GM19438 (cell line): ENCODE data around the gene RBBP5.

Experiments used
- ATAC-seq: cut with Tn5 transposase; IDR thresholded peaks from one replicate; pipeline ENCODE4 v1.9.1; 2021; ENCODE audit warnings: low read depth; ENCODE audit not compliant: unreplicated experiment

The RBBP5 gene

DNA sequence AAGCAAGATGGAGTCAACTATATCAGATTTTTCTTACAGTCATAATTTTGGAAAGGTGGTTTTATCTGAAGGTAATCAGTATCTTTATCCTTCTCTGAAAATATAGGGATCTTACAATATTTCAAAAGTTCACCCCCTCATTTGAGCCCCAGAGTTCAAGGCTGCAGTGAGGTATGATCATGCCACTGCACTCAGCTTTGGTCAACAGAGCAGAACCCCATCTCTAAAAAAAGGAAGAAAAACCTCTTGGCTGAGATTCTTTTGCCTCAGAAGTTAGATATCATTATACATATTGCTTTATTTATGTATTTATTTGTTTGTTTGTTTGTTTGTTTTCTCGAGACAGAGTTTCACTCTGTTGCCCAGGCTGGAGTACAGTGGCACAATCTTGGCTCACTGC, 11.5 kb upstream of the RBBP5 start:
- no peak for ATAC-seq

DNA sequence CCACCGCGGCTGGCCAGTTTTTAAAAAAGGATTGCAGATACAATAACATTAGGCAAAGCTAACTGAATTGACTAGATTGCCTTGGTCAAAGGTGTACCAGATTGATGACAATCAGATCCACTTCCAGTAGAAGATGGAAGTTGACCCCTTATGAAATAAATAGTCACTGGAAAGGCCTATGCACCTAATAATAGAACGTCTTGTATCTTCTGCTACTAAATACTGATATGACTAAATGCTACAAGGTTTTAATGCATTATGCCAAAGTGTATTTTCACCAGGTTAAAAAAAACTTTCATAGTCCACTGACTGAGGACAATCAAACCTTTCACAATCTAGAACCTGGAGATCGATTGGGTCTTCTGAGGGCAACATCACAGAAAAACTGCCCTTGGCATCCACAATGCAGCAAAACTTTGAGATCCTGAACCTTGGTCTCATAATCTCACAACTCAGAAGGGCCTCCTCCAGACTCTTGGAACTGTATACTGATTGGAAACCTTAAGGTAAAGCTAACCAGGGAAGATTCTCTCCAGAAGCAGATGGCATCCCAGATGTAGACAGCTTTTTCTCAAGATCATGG, 7.8 kb upstream of the RBBP5 start:
- no peak for ATAC-seq

DNA sequence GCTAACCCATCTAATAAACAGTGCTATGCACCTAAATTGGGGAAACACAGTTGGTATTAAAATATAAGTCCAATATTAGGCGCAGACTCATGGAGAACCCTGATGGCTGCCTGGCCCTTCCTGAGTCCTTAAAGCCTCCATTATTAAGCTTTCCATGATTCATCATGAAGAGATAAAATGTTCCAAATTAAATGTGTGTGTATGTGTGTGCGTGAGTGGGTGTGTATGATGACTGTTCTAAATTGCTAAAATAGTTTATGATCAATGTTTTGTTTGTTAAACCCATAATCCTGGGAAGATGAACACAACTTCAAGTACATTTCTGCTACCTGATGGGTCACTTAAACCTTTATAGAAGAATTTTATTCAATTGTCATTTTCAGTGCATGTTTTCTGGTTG, 6.3 kb upstream of the RBBP5 start:
- no peak for ATAC-seq

DNA sequence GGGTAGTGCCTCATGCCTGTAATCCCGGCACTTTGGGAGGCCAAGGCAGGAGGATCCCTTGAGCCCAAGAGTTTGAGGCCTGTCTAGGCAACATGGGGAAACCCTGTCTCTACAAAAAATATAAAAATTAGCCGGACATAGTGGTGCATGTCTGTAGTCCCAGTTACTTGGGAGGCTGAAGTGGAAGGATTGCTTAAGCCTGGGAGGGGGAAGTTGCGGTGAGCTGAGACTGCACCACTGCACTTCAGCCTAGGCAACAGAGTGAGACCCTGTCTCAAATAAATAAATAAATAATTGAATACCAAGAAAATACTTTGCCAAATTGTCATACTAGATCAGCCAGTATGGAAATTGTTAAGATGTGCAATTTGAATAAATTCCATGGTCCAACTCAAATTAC, 5.9 kb upstream of the RBBP5 start:
- ATAC-seq, result no peak

DNA sequence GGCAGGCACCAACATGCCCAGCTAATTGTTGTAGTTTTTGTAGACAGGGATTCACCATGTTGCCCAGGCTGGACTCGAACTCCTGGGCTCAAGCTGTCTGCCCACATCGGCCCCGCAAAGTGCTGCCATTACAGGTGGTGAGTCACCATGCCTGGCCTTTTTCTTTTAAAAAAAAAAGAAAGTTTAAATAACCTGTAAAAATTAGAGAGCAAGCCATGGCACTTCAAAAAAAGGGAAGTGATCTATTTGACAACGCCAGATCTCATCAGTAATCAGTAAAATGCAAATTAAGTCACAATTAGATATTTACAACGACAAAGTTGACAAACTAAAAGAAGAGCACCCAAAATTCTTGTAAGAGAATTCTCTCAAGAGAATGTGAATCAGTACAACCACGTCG, 2.9 kb upstream of the RBBP5 start:
- no peak for ATAC-seq

DNA sequence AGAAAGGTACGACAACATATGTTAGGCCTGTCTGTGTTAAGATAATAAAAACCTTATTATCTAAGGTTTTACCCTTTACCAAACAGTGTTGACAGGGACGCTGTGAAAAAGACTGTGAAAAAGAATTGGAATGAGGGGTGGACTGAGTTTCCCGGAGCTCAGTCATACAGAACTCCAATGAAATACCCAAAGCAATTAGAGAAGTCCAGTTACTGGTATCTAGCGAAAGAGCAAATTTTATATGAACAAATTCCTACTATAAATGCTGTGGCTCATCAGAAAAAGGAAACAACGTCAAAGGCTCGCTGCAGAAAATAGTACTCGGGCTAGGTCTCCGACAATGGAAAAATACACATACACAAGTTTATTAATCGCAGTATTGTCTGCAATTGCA, 708 bp upstream of the RBBP5 start:
- peak; percentile 20 for ATAC-seq

DNA sequence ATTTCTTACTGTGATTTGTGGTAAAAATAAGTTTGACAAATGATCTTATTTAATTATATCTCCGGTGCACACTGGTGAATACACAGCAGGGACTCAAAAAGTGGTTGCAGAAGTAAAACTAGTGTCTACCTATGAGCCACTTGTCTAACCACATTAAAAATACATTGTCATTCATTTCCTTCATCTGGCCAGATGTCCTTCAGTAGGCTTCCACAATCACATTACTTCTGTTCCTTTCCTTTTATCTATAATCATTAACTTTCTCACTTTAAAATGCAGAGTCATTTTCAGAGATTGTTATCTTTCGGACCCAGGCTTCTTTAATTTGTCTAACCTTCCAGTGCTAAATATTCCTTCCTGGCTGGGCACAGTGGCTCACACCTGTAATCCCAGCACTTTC, 3.0 kb downstream of the RBBP5 start:
- ATAC-seq, result no peak

DNA sequence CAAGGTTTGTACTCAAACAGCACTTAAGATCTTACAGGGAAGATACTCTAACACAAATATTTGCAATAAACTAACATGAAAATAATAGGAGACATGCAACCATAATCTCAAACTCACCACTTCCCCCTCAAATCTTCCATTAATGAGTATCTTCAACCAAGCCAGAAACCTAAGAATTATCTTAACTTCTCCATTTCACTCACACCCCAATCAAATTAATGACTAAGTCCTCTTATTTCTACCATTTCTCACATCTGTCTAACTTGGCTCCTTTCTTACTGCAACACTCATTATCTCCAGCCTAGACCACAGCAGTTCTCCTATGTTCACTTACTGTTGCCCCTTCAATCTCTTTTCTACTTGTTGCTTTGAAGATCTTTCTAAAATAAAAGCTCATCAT, 10.4 kb downstream of the RBBP5 start:
- ATAC-seq, result no peak

DNA sequence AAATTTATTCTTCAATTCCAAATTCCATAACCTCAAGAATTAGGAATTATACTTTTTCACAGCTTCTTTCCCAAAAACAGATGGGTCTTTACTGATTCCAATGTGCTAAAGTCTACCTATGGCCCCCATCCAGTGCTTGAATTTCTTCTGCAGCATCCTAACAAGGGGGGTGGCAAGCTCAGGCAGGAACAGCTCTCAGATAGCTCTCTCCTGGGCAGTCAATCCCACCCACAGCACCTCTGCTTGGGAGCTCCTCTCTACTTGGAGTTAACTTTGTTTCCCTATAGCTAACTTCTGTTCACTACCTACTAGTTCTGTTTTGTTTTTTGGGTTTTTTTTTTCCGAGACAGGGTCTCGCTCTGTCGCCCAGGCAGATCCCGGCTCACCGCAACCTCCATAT, 12.1 kb downstream of the RBBP5 start:
- ATAC-seq, result no peak

DNA sequence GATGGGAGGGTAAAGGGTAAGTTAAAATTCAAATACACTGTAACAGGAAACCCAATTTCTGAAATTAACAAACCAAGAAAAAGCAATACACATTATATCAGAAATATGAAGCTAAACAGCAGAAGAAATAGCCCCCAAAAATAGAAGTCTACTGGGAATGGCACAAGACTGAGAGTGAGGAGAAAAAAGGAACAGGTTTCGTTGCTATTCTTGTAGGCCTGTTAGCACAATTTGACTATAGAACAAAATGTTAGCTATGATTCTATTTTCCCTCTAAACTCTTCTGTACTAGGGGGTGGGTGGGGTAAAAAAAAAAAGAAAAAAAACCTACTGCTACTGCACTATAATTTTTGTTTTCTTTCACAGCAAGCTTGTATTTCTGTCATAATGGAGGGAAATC, 12.5 kb downstream of the RBBP5 start:
- no peak for ATAC-seq

DNA sequence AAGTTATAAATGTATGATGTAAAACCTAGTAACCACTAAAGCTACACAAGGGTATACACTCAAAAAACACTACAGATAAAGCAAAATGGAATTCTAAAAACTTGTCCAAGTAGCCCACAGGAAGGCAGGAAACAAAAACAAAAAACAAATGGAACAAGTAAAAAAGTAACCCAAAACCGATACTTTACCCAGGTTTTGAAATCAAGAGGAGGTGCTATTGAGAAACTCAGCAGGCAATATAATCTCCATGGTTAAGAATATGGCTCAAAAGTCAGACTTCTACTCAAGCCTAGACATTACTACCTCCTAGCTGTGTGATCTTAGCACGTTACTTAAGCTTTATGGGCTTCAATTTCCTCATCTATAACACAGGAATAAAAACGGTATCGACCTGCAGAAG, 13.3 kb downstream of the RBBP5 start:
- no peak for ATAC-seq

DNA sequence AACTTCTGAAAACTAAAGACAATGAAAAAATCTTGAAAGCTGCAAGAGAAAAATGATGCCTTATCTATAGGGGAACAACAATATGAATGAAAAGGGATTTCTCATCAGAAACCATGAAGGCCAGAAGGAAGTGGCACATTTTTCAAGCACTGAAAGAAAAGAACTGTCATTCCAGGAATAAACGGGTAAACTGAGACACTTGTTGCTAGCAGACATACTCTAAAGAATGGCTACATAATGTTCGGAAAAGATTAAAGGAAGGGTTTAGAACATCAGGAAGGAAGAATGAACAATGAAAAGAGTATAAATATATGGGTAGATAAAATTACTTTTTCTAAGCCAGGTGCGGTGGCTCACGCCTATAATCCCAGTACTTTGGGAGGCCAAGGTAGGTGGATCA, 14.5 kb downstream of the RBBP5 start:
- ATAC-seq, result no peak

DNA sequence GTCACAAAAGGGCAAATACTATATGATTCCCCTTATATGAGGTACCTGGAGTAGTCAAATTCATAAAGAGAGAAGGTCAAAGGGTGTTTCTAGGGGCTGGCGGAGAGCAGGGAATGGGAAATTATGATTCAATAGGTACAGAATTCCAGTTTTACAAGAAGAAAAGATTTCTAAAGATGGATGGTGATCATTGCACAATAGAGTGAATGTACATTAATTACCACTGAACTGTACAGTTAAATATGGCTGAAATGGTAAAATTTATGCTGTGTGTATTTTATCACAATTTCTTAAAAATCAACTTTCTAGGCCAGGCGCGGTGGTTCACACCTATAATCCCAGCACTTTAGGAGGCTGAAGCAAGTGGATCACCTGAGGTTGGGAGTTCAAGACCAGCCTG, 19.4 kb downstream of the RBBP5 start:
- ATAC-seq, result no peak

DNA sequence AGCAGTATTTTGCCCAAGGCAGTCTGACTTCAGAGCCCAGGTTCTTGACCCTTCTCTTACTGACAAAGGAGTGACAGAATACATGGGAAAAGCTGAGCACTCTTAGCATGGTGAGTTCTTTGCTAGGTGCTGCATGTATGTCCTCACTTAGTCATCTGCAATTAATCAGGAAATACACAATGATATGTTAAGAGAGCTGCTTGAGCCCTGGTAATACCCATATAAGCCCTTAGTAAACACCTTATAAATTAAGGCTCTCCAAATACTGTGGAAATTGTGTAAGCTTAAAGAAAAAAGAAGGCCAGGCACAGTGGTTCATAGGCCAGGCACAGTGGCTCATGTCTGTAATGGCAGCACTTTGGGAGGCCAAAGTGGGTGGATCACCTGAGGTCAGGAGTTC, 23.5 kb downstream of the RBBP5 start:
- no peak for ATAC-seq

DNA sequence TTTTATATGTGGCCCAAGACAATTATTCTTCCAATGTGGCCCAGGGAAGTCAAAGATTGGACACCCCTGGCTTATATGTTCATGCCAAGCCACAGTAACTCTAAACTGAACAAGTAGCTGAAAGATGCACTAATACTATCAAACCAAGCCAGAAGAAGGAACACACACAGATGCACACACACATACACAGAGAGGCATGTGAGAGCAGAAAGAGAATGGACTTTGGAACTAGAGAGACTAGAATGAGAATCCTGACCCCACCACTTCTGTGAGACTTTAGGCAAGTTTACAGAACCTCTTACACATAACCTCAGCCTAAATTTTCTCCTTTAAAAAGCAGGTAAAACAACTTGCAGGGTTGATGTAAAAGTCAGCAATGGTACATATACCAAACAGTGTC, 26.4 kb downstream of the RBBP5 start:
- no peak for ATAC-seq

DNA sequence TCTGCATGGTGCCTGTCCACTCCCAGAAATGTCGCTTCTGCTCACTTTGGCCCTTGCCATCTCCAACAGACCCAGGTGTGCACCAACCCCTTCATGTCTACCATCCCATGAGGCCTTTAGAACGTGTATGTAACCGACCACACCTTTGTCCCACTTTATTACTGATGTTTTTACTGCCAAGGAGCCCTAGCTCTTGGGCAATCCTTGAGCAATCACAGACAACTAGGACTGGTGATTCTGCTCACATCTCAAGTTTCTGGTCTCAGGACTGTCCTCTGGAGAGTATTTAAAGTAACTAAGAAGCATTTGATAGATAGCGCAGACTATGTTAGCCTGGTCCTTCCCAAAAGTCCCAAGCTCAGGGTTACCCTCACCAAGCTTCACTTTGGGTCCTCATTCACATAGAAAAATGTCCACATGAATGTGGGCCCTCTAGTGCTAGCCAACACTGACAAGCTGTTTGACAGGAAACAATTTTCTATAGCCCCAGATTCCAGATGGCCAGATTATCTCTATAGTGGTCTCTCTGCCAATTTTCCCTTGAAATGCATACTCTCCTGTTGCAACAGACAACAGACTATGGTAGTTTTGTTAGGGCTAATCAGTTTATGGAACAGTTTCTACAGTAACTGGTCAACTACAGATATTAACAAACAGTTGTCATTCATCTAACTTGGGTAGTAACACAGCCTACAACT, 30.6 kb downstream of the RBBP5 start:
- no peak for ATAC-seq

DNA sequence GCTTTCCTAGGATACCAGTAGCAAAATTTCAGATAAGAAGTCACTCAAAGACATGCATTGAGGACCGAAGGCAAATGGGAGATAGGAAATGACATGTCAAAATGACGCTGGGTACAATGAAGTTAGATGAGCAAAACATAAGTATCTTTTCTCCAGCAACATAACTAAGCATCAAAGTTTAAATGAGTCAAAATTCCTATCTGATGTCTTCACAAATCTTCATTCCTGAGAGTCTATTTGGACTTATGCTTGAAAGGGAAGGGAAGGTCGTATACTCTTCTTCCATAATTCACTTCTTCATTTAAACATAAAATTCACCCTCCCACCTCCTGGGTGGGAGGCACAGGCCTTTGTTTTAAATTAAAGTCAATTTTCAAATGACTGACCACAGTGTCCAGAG, 33.4 kb downstream of the RBBP5 start:
- no peak for ATAC-seq

DNA sequence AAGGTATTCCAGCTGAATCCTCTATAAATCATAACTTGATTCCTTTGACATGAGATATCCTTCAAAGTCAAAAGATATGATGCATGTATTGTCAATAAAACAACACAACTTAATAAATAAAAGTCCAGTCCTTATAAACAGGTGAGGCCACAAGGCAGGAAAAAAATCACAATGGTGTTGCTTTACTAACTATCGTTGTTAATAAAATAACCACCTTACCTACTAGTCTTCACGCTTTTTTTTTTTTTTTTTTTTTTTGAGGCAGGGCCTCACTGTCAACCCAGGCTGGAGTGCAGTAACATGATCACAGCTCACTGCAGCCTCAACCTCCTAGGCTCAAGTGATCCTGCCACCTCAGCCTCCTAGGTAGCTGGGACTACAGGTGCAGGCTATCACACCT, 37.4 kb downstream of the RBBP5 start, which contains the start of gene TMEM81:
TMEM81 (minus strand) TSS at position 101 of the 400 bp plus-strand sequence. CDS start 140 bp downstream, outside the sequence.
- no peak for ATAC-seq

DNA sequence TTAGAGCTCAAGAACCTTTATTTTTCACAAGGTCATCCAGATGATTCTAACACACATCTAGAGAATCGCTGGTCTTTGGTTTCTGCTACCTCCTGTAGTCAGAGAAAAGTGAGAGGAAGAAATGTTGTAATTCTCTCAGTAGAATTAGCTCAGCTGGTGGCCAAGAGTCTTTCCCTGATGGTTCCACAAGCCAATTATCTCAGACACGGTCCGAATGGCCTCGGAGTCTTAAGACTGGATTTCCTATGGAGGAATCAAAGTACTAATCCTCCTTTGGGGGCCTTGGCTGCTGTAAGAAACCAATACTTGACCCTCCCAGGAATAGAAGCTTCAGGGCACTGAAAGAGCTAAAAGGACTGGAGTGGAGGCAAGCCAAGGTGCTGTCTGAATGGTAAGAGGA, 39.3 kb downstream of the RBBP5 start:
- ATAC-seq, result no peak

DNA sequence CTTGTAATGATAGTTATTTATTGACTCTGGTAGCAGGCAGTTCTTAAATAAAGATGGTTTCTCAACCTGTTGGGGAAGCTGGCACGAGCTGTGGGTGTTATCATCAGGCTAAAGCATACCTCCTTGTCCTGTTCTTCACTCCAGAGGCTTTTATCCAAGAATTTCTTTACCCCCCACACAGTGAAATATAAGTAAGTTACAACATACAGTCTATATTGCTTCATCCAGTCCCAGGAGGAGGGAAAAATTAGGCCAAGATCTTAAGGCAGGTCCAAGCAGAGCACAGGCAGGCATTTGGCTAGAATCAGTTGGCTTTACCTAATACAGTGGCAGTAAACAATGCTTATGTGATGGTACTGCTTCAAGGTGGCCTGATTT, 43.9 kb downstream of the RBBP5 start:
- no peak for ATAC-seq

DNA sequence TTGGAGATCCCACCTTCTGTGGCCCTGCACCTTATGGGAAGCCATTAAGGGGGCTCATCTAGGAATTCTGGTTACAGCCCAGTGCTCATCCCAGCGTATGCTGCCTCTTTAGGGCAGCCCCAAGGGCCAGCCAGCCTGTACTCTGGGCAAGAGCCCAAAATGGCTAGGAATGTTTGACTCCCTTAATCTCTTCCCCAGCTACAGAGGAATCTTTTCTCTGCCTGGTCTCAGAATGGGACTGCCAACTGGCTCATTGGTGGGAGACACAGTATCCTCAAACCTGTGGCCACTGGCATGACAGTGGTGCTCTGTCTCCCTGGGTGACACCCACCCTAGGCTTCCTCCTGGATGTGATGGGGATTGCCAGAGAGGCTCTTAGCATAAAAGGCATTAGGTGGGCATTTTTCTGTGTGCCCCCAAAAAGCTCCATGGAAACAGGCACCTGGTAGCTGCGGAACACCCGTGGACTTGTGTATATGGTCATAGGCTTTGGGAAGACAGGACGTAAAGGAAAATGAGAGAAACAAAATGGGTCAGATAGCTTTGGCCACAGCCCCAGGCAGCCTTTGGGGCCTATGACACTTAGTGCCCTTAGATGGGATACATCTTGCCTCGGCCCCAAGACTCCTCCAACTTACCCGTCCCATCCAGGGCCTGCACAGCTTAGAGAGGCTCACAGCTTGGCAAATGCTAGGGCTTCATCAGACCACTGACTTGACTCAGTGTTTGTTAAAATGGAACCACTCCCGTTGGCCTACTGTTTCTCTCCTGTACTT, 44.4 kb downstream of the RBBP5 start:
- ATAC-seq, result no peak

DNA sequence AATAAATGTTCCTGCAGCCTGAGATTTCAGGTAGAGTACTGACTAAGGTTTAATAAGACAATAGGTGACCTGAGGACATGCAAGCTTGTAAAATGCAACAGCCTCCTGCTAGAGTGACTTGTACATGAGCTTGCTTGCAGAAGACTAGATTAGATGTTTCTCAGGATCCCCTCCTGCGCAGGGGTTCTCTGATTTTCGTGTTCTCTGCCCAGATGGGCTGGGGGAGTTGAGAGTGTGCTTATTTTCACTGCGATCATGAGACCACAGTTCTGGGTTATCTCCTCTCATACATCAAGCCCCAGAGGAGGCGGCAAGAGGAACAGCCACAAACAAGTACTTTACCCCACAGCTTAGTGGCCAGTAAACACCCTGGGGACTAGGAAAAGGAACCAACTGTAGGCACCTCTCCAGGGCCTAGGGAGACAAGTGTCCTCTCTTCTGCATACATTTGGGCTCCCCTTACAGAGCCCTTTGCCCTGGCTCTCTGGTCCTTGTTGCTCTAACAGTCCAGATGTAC, 45.5 kb downstream of the RBBP5 start:
- no peak for ATAC-seq
